PC-3 (cell line): ENCODE data around the gene STK33. TPM values are rescaled to one million over a fixed set of nuclear protein-coding genes. Genes with fewer than 3 reads are reported as not detected.

Source experiments
- ATAC-seq: fragments of 200-7000 bp; cut with Tn5 transposase; 2 replicates; pipeline ENCODE4 v1.9.1; 2020; ENCODE audit warnings: mild to moderate bottlenecking, moderate library complexity
- BruUV-seq: library from RNA; stranded (reverse); fragments of 400-500 nt; replicated peaks from 2 replicates; lab custom pipeline; 2021; lab: Mats Ljungman, UMichigan
- CTCF ChIA-PET: fragments of 300-600 bp; sonication (Branson Sonifier 250); formaldehyde crosslinking; loops from one replicate; lab custom pipeline; 2022; ENCODE audit warnings: antibody characterized with exemption; lab: Charles Lee
- POLR2A ChIA-PET: fragments of 300-600 bp; sonication (Branson Sonifier 250); formaldehyde crosslinking; loops from one replicate; lab custom pipeline; 2022; ENCODE audit warnings: antibody characterized with exemption; ENCODE audit not compliant: unreplicated experiment; lab: Charles Lee
- DNase-seq: peaks from one replicate; pipeline ENCODE4 v3.0.0-alpha.2; 2015
- H2AFZ ChIP-seq: fragments of 300-600 bp; sonication (generic); 2 replicates; pipeline ENCODE4 v1.6.0; 2016; ENCODE audit warnings: antibody characterized with exemption, low read length
- H3F3A ChIP-seq: fragments of 300-600 bp; sonication (generic); one replicate; pipeline ENCODE4 v1.6.0; 2017; ENCODE audit warnings: antibody characterized with exemption, low read length, control low read depth, mild to moderate bottlenecking; ENCODE audit not compliant: unreplicated experiment
- H3K27ac ChIP-seq: fragments of 300-600 bp; sonication (generic); 2 replicates; pipeline ENCODE4 v1.5.1; 2016; ENCODE audit warnings: mild to moderate bottlenecking, low read length
- H3K27me3 ChIP-seq: fragments of 300-600 bp; sonication (generic); 2 replicates; pipeline ENCODE4 v1.6.1; 2016; ENCODE audit warnings: low read length, mixed read lengths
- H3K36me3 ChIP-seq: fragments of 300-600 bp; sonication (generic); 2 replicates; pipeline ENCODE4 v1.6.1; 2016; ENCODE audit warnings: low read depth, mixed run types, low read length, mixed read lengths
- H3K4me1 ChIP-seq: fragments of 300-600 bp; sonication (generic); 2 replicates; pipeline ENCODE4 v1.5.1; 2016; ENCODE audit warnings: low read length; ENCODE audit not compliant: insufficient read depth
- H3K4me2 ChIP-seq: fragments of 300-600 bp; sonication (generic); 2 replicates; pipeline ENCODE4 v1.6.0; 2016; ENCODE audit warnings: low read length
- H3K4me3 ChIP-seq: fragments of 300-600 bp; sonication (generic); 2 replicates; pipeline ENCODE4 v1.5.1; 2016; ENCODE audit warnings: mild to moderate bottlenecking, low read length, mixed read lengths
- H3K79me2 ChIP-seq: fragments of 300-600 bp; sonication (generic); 2 replicates; pipeline ENCODE4 v1.6.1; 2017; ENCODE audit warnings: low read length, mixed read lengths
- H3K9ac ChIP-seq: fragments of 300-600 bp; sonication (generic); 2 replicates; pipeline ENCODE4 v1.6.0; 2016; ENCODE audit warnings: mild to moderate bottlenecking, low read length
- H3K9me2 ChIP-seq: fragments of 300-600 bp; sonication (generic); replicated peaks from 2 replicates; pipeline ENCODE4 v1.6.1; 2016; ENCODE audit warnings: mixed run types, low read length, mixed read lengths
- H3K9me3 ChIP-seq: fragments of 300-600 bp; sonication (generic); 2 replicates; pipeline ENCODE4 v1.6.1; 2016; ENCODE audit warnings: low read length, mixed read lengths
- H4K20me1 ChIP-seq: fragments of 300-600 bp; sonication (generic); 2 replicates; pipeline ENCODE4 v1.6.1; 2016; ENCODE audit warnings: low read length, mixed read lengths
- EZH2 ChIP-seq: fragments of 300-600 bp; sonication (generic); IDR thresholded peaks from one replicate; pipeline ENCODE4 v1.6.1; 2017; ENCODE audit warnings: antibody characterized with exemption, mild to moderate bottlenecking, low read length; ENCODE audit not compliant: unreplicated experiment
- EZH2phosphoT487 ChIP-seq: fragments of 300-600 bp; sonication (generic); IDR thresholded peaks from 2 replicates; pipeline ENCODE4 v1.6.1; 2018; ENCODE audit warnings: mild to moderate bottlenecking, antibody characterized with exemption, low read length, borderline replicate concordance
- intact Hi-C: fragments of 100-400 bp; cut with micrococcal nuclease; formaldehyde crosslinking; loops from 2 replicates; pipeline ENCODE4 v1.9.0; 2023
- total RNA-seq: library from RNA; depleted of rRNA; stranded (reverse); fragments of >200 nt; gene quantifications from 2 replicates; pipeline ENCODE4 v1.2.3, GENCODE V29; 2014
- TF ChIP-seq, protein P1 (sequence below): fragments of 300-600 bp; sonication (generic); conservative IDR thresholded peaks from 2 replicates; pipeline ENCODE4 v1.5.1; 2017; ENCODE audit warnings: antibody characterized with exemption, low read depth, mild to moderate bottlenecking, low read length

The STK33 gene
- total RNA-seq, 1 experiment from 2014 or later = not detected

DNA sequence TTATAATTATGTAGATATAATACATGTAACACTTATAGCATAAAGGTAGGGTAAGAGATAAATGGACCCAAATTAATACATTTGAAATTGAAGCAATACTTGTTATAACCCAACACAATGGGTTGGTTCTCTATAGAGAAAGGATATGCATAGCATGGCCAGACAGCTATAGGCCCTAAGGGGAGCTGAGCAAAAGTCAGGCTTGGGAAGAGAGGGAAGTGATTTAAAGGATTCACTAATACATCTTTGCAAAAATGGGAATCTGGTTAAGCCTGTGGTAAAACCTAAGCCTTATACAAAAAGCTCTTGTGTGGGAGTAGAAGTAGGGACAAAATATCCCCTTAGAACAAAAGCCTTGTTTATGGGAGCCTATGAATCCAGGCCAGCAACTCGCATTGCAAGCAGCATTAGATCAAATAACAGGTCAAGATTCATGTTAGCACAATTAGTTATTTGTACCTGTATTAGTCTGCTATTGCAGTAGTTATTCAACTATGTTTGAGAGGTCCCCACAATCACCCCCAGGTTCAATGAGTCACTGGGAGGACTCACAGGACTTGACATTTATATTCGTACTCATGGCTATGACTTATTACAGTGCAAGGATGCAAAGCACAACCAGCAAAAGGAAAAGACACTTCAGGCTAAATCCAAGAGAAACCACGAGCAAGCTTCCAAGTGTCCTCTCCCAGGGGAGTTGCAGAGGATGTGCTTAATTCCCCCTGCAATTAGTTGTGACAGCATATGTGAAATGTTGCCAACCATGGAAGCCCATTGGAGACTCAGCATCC lies 185.7 kb downstream of the STK33 start:
- intact Hi-C loops = no loop called here
- TF ChIP-seq, protein P1, sequence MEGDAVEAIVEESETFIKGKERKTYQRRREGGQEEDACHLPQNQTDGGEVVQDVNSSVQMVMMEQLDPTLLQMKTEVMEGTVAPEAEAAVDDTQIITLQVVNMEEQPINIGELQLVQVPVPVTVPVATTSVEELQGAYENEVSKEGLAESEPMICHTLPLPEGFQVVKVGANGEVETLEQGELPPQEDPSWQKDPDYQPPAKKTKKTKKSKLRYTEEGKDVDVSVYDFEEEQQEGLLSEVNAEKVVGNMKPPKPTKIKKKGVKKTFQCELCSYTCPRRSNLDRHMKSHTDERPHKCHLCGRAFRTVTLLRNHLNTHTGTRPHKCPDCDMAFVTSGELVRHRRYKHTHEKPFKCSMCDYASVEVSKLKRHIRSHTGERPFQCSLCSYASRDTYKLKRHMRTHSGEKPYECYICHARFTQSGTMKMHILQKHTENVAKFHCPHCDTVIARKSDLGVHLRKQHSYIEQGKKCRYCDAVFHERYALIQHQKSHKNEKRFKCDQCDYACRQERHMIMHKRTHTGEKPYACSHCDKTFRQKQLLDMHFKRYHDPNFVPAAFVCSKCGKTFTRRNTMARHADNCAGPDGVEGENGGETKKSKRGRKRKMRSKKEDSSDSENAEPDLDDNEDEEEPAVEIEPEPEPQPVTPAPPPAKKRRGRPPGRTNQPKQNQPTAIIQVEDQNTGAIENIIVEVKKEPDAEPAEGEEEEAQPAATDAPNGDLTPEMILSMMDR = no peak
- TF ChIP-seq EZH2phosphoT487 (no peak), EZH2 (no peak)
- Histone ChIP-seq H2AFZ (no peak overlapping the region), H3K79me2 (no peaks in the 10 kb centered on the region), H3K4me2 (no peak overlapping the region), H3K4me1 (no peaks in the 10 kb centered on the region), H3K9ac (no peak overlapping the region), H3K27me3 (peaks cover 43% of the 10 kb centered on the region), H4K20me1 (no peaks in the 10 kb centered on the region), H3K4me3 (no peak overlapping the region), H3K36me3 (no peaks in the 10 kb centered on the region), H3K9me2 (no peaks in the 10 kb centered on the region), H3F3A (no peaks in the 10 kb centered on the region), H3K9me3 (no peaks in the 10 kb centered on the region), H3K27ac (no peak overlapping the region)
- BruUV-seq = no TSS peak
- ChIA-PET CTCF (no interaction called here), POLR2A (no interaction called here)
- DNase-seq = no peak
- no peak for ATAC-seq

DNA sequence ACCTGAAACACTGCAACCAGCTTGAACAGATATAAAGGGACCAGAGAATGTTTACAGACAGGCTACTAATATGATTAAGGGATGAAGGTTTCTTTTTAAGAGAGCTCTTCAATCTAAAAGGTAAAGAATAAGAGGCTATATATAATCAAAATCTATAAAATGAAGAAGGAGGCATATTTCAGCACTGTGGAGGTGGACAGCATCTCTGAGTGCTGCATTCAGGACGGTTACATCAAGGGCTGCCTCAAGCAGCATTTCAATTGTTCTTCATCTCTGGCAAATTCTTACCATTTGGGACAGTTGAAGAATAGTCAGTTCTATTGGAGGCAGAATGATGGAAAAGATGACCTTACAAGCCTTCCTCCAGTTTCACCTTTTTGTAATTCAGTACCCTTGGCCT lies 190.7 kb downstream of the STK33 start:
- ChIA-PET POLR2A (no interaction called here), CTCF (no interaction called here)
- Histone ChIP-seq H3K9ac (no peak overlapping the region), H3K27ac (no peak overlapping the region), H3K9me2 (no peaks in the 10 kb centered on the region), H4K20me1 (no peaks in the 10 kb centered on the region), H3K79me2 (no peaks in the 10 kb centered on the region), H3K4me2 (no peak overlapping the region), H3K27me3 (peaks cover 8% of the 10 kb centered on the region; the same call in 1 of the 2 replicates), H2AFZ (no peak overlapping the region), H3K9me3 (no peaks in the 10 kb centered on the region), H3K4me3 (no peak overlapping the region), H3K4me1 (no peaks in the 10 kb centered on the region), H3K36me3 (no peaks in the 10 kb centered on the region), H3F3A (no peaks in the 10 kb centered on the region)
- intact Hi-C loops = no loop called here
- TF ChIP-seq EZH2 = no peak
- TF ChIP-seq EZH2phosphoT487 = no peak
- TF ChIP-seq, protein P1 = no peak
- no peak for ATAC-seq
- BruUV-seq = no TSS peak
- DNase-seq = peak; percentile 13

DNA sequence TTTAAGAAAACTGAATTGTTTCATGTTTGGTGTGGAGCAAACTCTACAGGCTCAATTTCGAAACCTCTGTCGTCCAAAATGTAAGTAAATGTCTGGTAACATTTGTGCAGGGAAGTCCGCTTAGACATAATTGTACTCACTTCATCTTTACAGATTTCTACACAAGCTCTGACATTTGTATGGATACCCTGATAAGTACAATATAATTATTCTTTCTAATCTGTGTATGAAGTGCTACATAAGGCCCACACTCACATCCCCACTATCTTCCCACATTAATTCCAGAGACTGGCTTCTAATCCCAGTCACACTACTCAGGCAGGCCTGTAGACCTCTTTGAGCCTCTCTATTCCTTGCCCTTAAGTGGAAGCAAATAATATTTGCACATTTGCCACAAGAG lies 201.1 kb downstream of the STK33 start:
- Histone ChIP-seq H2AFZ (no peak overlapping the region), H3K4me3 (no peak overlapping the region), H3K27ac (no peak overlapping the region), H4K20me1 (no peaks in the 10 kb centered on the region), H3K79me2 (no peaks in the 10 kb centered on the region), H3K36me3 (no peaks in the 10 kb centered on the region), H3K4me2 (no peak overlapping the region), H3F3A (no peaks in the 10 kb centered on the region), H3K4me1 (no peaks in the 10 kb centered on the region), H3K9ac (no peak overlapping the region), H3K9me2 (no peaks in the 10 kb centered on the region), H3K9me3 (no peaks in the 10 kb centered on the region), H3K27me3 (peaks cover 77% of the 10 kb centered on the region)
- ChIA-PET CTCF (no interaction called here), POLR2A (no interaction called here)
- ATAC-seq = no peak
- no peak for TF ChIP-seq EZH2phosphoT487
- TF ChIP-seq EZH2 = no peak
- TF ChIP-seq, protein P1 = no peak
- DNase-seq = no peak
- intact Hi-C loops = no loop called here
- no TSS peak for BruUV-seq
